HG03575 (cell line): Measurements from ENCODE around the gene BOLA2B.

ENCODE experiments used
- ATAC-seq: cut with Tn5 transposase; IDR thresholded peaks from one replicate; pipeline ENCODE4 v1.9.1; 2021; ENCODE audit not compliant: unreplicated experiment, insufficient number of reproducible peaks, low FRiP score; ENCODE audit errors: extremely low read depth

The BOLA2B gene

DNA sequence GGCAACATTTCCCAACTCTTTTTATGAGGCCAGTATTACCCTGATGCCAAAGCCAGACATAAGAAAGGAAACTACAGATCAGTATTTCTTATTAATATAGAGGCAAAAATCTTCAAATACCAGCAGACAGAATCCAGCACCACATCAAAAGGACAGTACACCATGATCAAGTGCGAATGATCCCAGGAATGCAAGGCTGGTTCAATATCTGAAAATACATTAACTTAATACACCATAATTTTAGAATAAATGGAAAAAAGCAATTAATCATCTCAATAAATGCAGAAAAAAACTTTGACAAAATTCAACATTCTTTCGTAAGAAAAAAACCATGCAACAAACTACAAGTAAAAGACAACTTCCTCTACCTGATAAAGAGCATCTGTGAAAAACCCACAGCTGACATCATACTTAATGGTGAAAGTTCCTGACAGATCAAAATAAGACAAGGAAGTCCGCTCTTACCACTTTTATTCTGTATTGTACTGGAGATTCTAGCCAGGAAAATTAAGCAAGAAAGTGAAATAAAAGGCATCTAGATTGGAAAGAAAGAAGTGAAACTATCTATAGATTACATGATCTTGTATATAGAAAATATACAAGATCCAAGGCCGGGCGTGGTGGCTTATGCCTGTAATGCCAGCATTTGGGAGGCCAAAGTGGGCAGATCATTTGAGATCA, 44.1 kb downstream of the BOLA2B start:
- ATAC-seq: no peak

- ATAC-seq: no peak
Observed at GRCh38 chr16:30147843-30148510, 45.5 kb downstream of the BOLA2B start.

DNA sequence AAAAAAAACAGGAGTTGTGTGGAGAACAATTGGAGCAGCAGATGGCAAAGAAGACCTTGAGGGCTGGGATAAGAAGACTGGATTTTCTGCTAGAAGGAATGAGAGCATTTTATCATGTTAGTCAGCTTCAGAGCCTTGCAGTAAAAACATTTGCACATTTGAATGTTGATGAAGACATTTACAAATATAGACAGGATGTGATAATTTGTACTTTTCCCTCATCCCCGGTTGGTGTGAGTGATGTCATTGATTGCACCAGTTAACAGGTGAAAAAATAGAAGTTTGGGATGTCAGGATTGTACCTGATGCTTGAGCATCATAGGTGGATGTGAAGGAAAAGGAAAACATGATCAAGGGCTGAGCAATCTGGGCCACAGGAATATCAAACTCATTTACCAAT, 47.8 kb downstream of the BOLA2B start:
- no peak for ATAC-seq

DNA sequence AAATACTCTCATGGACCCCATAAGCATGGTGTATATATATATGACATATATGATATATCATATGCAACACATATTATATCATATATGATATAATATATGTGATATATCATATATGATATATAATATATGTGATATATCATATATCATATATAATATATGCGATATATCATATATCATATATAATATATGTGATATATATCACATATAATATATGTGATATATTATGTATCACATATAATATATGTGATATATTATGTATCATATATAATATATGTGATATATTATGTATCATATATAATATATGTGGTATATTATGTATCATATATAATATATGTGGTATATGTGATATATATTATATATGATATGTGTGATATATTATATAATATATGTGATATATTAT, 48.5 kb downstream of the BOLA2B start:
- no peak for ATAC-seq

DNA sequence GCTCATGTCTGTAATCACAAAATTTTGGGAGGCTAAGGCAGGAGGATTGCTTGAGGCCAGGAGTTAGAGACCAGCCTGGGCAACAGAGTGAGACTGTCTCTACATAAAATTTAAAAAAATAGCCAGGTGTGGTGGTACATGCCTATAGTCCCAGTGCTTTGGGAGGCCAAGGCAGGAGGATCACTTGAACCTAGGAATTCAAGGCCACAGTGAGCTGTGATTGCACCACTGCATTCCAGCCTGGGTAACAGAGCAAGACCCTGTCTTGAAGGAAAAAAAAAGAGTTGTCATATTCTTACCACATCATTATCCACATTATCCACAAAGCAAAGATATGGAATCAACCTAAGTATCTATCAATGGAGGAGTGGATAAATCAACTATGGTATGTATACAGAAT, 49.4 kb downstream of the BOLA2B start:
- no peak for ATAC-seq

DNA sequence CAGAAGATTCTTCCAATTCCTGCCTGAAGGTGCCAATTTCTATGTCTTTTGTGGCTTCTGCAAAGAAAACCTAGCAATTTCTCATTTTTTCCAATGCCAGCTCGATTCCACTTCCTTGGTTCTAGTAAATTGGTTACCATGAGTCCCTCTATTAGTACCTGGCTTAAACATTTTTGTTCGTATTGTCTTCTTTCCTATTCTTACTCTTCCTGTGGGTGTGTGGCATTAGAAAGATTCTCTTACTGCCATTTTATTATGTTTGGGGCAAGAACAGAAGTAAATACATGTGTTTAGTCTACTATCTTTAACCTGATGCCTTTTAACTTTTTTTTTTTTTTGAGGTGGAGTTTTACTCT, 50.1 kb downstream of the BOLA2B start:
- no peak for ATAC-seq
